Mesenteric fat pad (tissue), 1 donor: ENCODE data around the gene RRM2. TPM values are rescaled to one million over a fixed set of nuclear protein-coding genes. Genes with fewer than 3 reads are reported as not detected.

Experiments
- DNase-seq: peaks from one replicate; pipeline ENCODE4 v3.0.0-alpha.2; 2020; ENCODE audit warnings: low spot score
- total RNA-seq: library from RNA; stranded (reverse); fragmentation: NEBNext Ultra II Directional; extraction: Animal tissue kit (Norgen Biotek cat#: 25700); gene quantifications from one replicate; pipeline ENCODE4 v1.2.1, GENCODE V29; 2021
- donor health status: DM: yes; HTN: yes; CAD: no.

RRM2 gene
- total RNA-seq, 1 donor from 2014 or later = 0.22 TPM

GRCh38 chr2:10171006-10171800 is 48.7 kb downstream of the RRM2 start:
- DNase-seq = no peak

GRCh38 chr2:10172033-10172871 is 49.7 kb downstream of the RRM2 start:
- DNase-seq = no peak

- DNase-seq = no peak
Observed at GRCh38 chr2:10173258-10174005, 50.9 kb downstream of the RRM2 start.

GRCh38 chr2:10174173-10174572 is 51.6 kb downstream of the RRM2 start:
- DNase-seq = no peak

GRCh38 chr2:10175441-10175840 is 52.9 kb downstream of the RRM2 start:
- no peak for DNase-seq

GRCh38 chr2:10178751-10179150 is 56.2 kb downstream of the RRM2 start:
- no peak for DNase-seq

- DNase-seq = no peak
Observed at GRCh38 chr2:10179422-10179821, 56.9 kb downstream of the RRM2 start.

GRCh38 chr2:10180229-10180628 is 57.7 kb downstream of the RRM2 start:
- DNase-seq = no peak

Other genes with a start within 250 kb of the RRM2 start
- 18.0 TPM for gene GRHL1, start 171.0 kb upstream of the RRM2 start, total RNA-seq
- gene KLF11, start 79.2 kb upstream of the RRM2 start, total RNA-seq = 66.7 TPM
- gene CYS1, start 42.3 kb upstream of the RRM2 start, total RNA-seq = 0.80 TPM
- gene HPCAL1, start 180.2 kb downstream of the RRM2 start, total RNA-seq = 45.3 TPM